Naive thymus-derived CD4-positive, alpha-beta T cell (primary cell): Measurements from ENCODE around the gene XPNPEP3. TPM values are rescaled to one million over a fixed set of nuclear protein-coding genes. Genes with fewer than 3 reads are reported as not detected.
A peak's percentile ranks its signal among the peaks of the same experiment; 100 is the strongest.
"Not testable (repeated sequence)": the region's sequence is repeated elsewhere in the genome, so short reads cannot be mapped to it uniquely, and the experiment has no call there.

Experiments used
- ATAC-seq: fragments of 150-1000 bp; cut with Tn5 transposase; 2 replicates; pipeline ENCODE4 v1.10.0; 2021; ENCODE audit warnings: mild to moderate bottlenecking, moderate library complexity
- CTCF ChIA-PET: fragments of 350-600 bp; sonication (Branson Sonifier 250); formaldehyde crosslinking; loops from one replicate; lab custom pipeline; 2021; ENCODE audit warnings: antibody characterized with exemption; lab: Charles Lee
- POLR2A ChIA-PET: fragments of 350-600 bp; sonication (Branson Sonifier 250); formaldehyde crosslinking; loops from one replicate; lab custom pipeline; 2021; ENCODE audit warnings: antibody characterized with exemption, inconsistent platforms; lab: Charles Lee
- DNase-seq, 9 donors: peaks; one replicate each; pipeline versions ENCODE4 v3.0.0 to v3.0.0-alpha.2; 2020 to 2022; ENCODE audit warnings: mixed read lengths in 1 of 9
- H3K27ac ChIP-seq: one replicate; pipeline ENCODE4 v1.7.0; 2013; ENCODE audit warnings: mild to moderate bottlenecking, low read depth, low read length, moderate library complexity
- H3K27me3 ChIP-seq, 2 donors: one replicate each; pipeline ENCODE4 v1.7.0; 2013; ENCODE audit warnings: low read length in 2 of 2, mild to moderate bottlenecking in 2 of 2, moderate library complexity in 2 of 2; ENCODE audit not compliant: control insufficient read depth in 2 of 2, insufficient read depth in 2 of 2
- H3K36me3 ChIP-seq, 3 experiments: 1 replicate in 2 of 3; 2 replicates in 1 of 3; pipeline ENCODE4 v1.7.0; 2013; ENCODE audit warnings: low read length in 3 of 3, mild to moderate bottlenecking in 3 of 3, moderate library complexity in 1 of 3; ENCODE audit not compliant: insufficient read depth in 3 of 3, control insufficient read depth in 2 of 3
- H3K4me1 ChIP-seq, 2 donors: one replicate each; pipeline ENCODE4 v1.7.0; 2013; ENCODE audit warnings: low read length in 2 of 2, mild to moderate bottlenecking in 2 of 2, moderate library complexity in 1 of 2; ENCODE audit not compliant: control insufficient read depth in 2 of 2, insufficient read depth in 2 of 2
- H3K4me3 ChIP-seq: 2 replicates; pipeline ENCODE4 v1.7.0; 2013; ENCODE audit warnings: mild to moderate bottlenecking, low read length
- H3K9me3 ChIP-seq, 3 experiments: 1 replicate in 2 of 3; 2 replicates in 1 of 3; pipeline ENCODE4 v1.7.0; 2013; ENCODE audit warnings: low read length in 3 of 3; ENCODE audit not compliant: control insufficient read depth in 2 of 3
- H3K27ac Mint-ChIP-seq, 9 donors: one replicate each; pipeline ENCODE4 v1.8.0; 2020 to 2022; ENCODE audit warnings: mixed read lengths in 9 of 9, mild to moderate bottlenecking in 8 of 9, moderate library complexity in 5 of 9, inconsistent platforms in 2 of 9
- H3K27me3 Mint-ChIP-seq, 5 donors: one replicate each; pipeline ENCODE4 v1.8.0; 2021 to 2022; ENCODE audit warnings: mixed read lengths in 5 of 5, mild to moderate bottlenecking in 1 of 5
- H3K36me3 Mint-ChIP-seq, 5 donors: one replicate each; pipeline ENCODE4 v1.8.0; 2020 to 2022; ENCODE audit warnings: mixed read lengths in 5 of 5, mild to moderate bottlenecking in 3 of 5, inconsistent platforms in 1 of 5
- H3K4me1 Mint-ChIP-seq, 7 donors: one replicate each; pipeline ENCODE4 v1.8.0; 2020 to 2022; ENCODE audit warnings: mixed read lengths in 7 of 7, mild to moderate bottlenecking in 3 of 7, inconsistent platforms in 1 of 7
- H3K4me3 Mint-ChIP-seq, 10 donors: one replicate each; pipeline ENCODE4 v1.8.0; 2020 to 2022; ENCODE audit warnings: mild to moderate bottlenecking in 10 of 10, mixed read lengths in 10 of 10, moderate library complexity in 6 of 10, inconsistent platforms in 2 of 10
- H3K9me3 Mint-ChIP-seq, 11 donors: one replicate each; pipeline ENCODE4 v1.8.0; 2020 to 2022; ENCODE audit warnings: mixed read lengths in 11 of 11, mild to moderate bottlenecking in 4 of 11, inconsistent platforms in 1 of 11, moderate library complexity in 1 of 11
- intact Hi-C, 2 donors: fragments of 100-400 bp; cut with micrococcal nuclease; formaldehyde crosslinking; loops; one replicate each; pipeline ENCODE4 v1.15.1; 2023
- polyA plus RNA-seq, 2 donors: library from polyadenylated mRNA; unstranded; fragments of 300-500 nt; fragmentation: Illumina TruSeq; gene quantifications; one replicate each; pipeline ENCODE4 v1.2.3, GENCODE V29; 2021
- total RNA-seq, 6 experiments: library from RNA in 5 of 6; stranded (reverse) in 5 of 6; gene quantifications; 1 replicate in 5 of 6; 2 replicates in 1 of 6; pipeline ENCODE4 v1.2.3 and lab custom pipeline; 2021 to 2026

XPNPEP3 gene
- total and polyA plus RNA-seq, 7 experiments from 2014 or later = 14.4 to 21.8 (median 17.8) TPM

DNA sequence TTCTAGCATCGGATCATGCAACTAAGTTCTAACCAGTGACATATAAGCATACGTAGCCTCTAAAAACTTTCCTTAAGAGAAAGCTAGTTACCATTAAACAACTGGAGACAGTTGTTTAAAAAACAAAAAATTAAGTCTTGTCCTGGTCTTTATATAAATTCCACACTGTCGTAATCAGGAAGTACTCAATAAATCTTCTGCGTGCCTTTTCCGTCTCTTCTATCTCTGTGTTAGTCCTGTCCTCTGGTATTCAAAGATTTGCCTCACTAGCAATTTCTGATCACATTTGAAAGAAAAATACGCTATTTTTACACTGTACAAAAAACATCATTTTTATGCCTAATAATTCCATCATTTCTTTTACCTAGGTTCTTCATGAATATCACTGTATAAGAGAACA is 27.8 kb upstream of the XPNPEP3 start:
- Histone ChIP-seq H3K27me3 (no peaks in the 10 kb centered on the region), H3K9me3 (no peaks in the 10 kb centered on the region), H3K4me3 (no peak overlapping the region), H3K27ac (peak overlapping the region; percentile 7), H3K36me3 (peaks cover 16 to 66% (median 28%) of the 10 kb centered on the region in 3 experiments), H3K4me1 (no peaks in the 10 kb centered on the region)
- ATAC-seq (no peak), DNase-seq (no peak)
- no peak overlapping the region for H3K4me3 Mint-ChIP-seq
- H3K27ac Mint-ChIP-seq = no peak overlapping the region
- CTCF ChIA-PET = interaction anchor here (0.6 kb wide), 1 partner anchor 305 kb away, joined by 4 read pairs; no protein-coding TSS in a partner anchor
- no peaks in the 10 kb centered on the region for H3K9me3 Mint-ChIP-seq
- no peaks in the 10 kb centered on the region for H3K27me3 Mint-ChIP-seq
- POLR2A ChIA-PET = interaction anchor here (0.6 kb wide), 1 partner anchor 760 kb away, joined by 3 read pairs; no protein-coding TSS in a partner anchor
- H3K4me1 Mint-ChIP-seq = peaks cover 0 to 4% (median 0%) of the 10 kb centered on the region in 7 donors
- intact Hi-C loops = no loop called here
- H3K36me3 Mint-ChIP-seq = peaks cover 6 to 41% (median 24%) of the 10 kb centered on the region in 5 donors

DNA sequence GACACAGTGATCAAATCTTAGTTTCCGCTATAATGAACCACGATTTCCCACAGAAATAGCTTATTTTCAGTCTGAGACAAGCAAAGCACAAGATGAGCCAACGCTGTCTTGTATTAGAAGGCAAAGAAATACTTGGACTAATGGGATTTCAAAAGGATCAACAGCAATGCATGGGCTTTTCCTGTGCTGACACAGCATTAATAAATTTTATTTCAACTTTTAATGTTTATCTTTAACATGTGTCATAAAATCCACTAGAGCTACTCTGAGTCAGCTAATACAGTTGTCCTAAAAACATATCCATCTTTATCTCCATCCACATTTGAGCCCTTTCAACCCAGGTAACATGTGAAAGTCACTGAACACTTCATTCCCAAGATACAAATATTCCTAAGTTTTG is 22.3 kb upstream of the XPNPEP3 start:
- Histone ChIP-seq H3K36me3 (peaks cover 23 to 77% (median 35%) of the 10 kb centered on the region in 3 experiments), H3K27ac (no peak overlapping the region), H3K27me3 (no peaks in the 10 kb centered on the region), H3K4me1 (no peaks in the 10 kb centered on the region), H3K9me3 (no peaks in the 10 kb centered on the region), H3K4me3 (no peak overlapping the region)
- H3K9me3 Mint-ChIP-seq = no peaks in the 10 kb centered on the region
- H3K36me3 Mint-ChIP-seq = peaks cover 6 to 48% (median 30%) of the 10 kb centered on the region in 5 donors
- ChIA-PET POLR2A (interaction anchor here (0.5 kb wide), 1 partner anchor 621 kb away, joined by 3 read pairs; no protein-coding TSS in a partner anchor), CTCF (no interaction called here)
- no peaks in the 10 kb centered on the region for H3K27me3 Mint-ChIP-seq
- ATAC-seq (no peak), DNase-seq (no peak)
- H3K4me1 Mint-ChIP-seq = peaks cover 1 to 25% (median 17%) of the 10 kb centered on the region in 7 donors
- no peak overlapping the region for H3K27ac Mint-ChIP-seq
- intact Hi-C loops = loop anchor here in 1 of 2 donors (5.0 kb wide), 1 partner anchor 152 kb away; no protein-coding TSS in a partner anchor
- H3K4me3 Mint-ChIP-seq = no peak overlapping the region

DNA sequence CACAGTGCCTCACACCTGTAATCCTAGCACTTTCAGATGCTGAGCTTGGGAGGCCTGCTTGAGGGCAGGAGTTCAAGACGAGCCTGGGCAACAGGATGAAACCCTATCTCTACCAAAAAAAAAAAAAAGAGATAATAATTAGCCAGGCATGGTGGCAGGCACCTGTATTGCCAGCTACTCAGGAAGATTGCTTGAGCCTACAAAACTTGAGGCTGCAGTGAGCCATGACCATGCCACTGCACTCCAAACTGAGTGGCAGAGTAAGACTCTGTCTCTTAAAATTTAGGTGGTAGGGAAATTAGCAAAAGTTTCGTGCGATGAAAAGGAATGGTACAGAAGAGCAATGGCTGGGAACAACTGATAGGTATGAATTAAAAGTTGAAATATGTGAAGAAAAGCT is 18.5 kb upstream of the XPNPEP3 start:
- H3K9me3 ChIP-seq = no peaks in the 10 kb centered on the region
- intact Hi-C loops = loop anchor here in 1 of 2 donors (5.0 kb wide), 1 partner anchor 156 kb away; no protein-coding TSS in a partner anchor
- ChIA-PET POLR2A (interaction anchor here (0.6 to 1.0 kb wide), 2 partner anchors 19 to 795 kb away, joined by 3 read pairs; partner anchors contain the start of gene SLC25A17), CTCF (no interaction called here)
- Mint-ChIP-seq H3K27me3 (no peaks in the 10 kb centered on the region), H3K4me1 (peaks cover 1 to 37% (median 29%) of the 10 kb centered on the region in 7 donors), H3K9me3 (no peaks in the 10 kb centered on the region), H3K36me3 (peaks cover 0 to 54% (median 32%) of the 10 kb centered on the region in 5 donors), H3K4me3 (no peak overlapping the region), H3K27ac (peak overlapping the region in 4 of 9 donors; percentile 26 to 57 (median 50))
- H3K27me3 ChIP-seq = no peaks in the 10 kb centered on the region
- no peak overlapping the region for H3K27ac ChIP-seq
- DNase-seq = no peak
- no peak overlapping the region for H3K4me3 ChIP-seq
- H3K4me1 ChIP-seq = no peaks in the 10 kb centered on the region
- peaks cover 20 to 82% (median 35%) of the 10 kb centered on the region in 3 experiments for H3K36me3 ChIP-seq
- ATAC-seq = no peak

DNA sequence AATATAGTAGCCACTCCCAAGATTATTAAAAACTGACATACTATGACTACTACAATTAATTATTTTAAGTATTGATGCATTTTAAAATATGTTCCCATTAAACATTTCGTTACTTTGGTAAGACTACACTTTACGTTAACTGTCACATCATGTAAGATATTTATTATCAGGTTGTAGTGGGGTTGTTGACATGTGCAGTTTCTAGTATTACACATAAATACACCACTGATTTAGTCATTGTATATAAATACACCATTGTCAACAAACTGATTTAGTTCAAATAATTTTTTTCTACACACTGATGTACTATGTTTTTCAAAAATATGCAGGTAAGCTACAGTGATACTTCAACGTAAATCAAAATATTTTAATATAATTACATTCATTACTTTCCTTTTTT is 12.0 kb upstream of the XPNPEP3 start:
- Histone ChIP-seq H3K27me3 (no peaks in the 10 kb centered on the region), H3K4me1 (no peaks in the 10 kb centered on the region), H3K36me3 (peaks cover 13 to 81% (median 22%) of the 10 kb centered on the region in 3 experiments), H3K9me3 (no peaks in the 10 kb centered on the region), H3K27ac (no peak overlapping the region), H3K4me3 (no peak overlapping the region)
- intact Hi-C loops = no loop called here
- peaks cover 0 to 43% (median 23%) of the 10 kb centered on the region in 5 donors for H3K36me3 Mint-ChIP-seq
- peak overlapping the region in 2 of 9 donors; percentile 28 to 39 for H3K27ac Mint-ChIP-seq
- CTCF ChIA-PET = interaction anchor here (1.0 kb wide), 1 partner anchor 19 kb away, joined by 3 read pairs; no protein-coding TSS in a partner anchor
- H3K4me3 Mint-ChIP-seq = no peak overlapping the region
- ATAC-seq (no peak), DNase-seq (no peak)
- H3K27me3 Mint-ChIP-seq = no peaks in the 10 kb centered on the region
- peaks cover 0 to 30% (median 21%) of the 10 kb centered on the region in 7 donors for H3K4me1 Mint-ChIP-seq
- POLR2A ChIA-PET = interaction anchor here (0.8 kb wide), 1 partner anchor 11 kb away, joined by 3 read pairs; no protein-coding TSS in a partner anchor
- H3K9me3 Mint-ChIP-seq = no peaks in the 10 kb centered on the region

DNA sequence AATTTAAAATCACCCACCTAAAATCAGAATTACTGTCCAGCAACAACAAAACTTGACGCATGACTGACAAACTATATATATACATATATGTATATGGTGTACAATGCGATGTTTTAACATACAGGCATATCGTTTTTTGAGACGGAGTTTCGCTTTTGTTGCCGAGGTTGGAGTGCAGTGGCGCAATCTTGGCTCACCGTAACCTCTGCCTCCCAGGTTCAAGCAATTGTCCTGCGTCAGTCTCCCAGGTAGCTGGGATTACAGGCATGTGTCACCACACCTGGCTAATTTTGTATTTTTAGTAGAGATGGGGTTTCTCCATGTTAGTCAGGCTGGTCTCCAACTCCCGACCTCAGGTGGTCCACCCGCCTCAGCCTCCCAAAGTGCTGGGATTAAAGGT is 11.1 kb upstream of the XPNPEP3 start:
- ChIA-PET POLR2A (interaction anchor here (0.8 to 1.0 kb wide), 2 partner anchors 12 to 13 kb away, joined by 3 read pairs; no protein-coding TSS in a partner anchor), CTCF (interaction anchor here (1.0 kb wide), 1 partner anchor 19 kb away, joined by 3 read pairs; no protein-coding TSS in a partner anchor)
- Histone ChIP-seq H3K27ac (peak overlapping the region; percentile 4), H3K36me3 (peaks cover 8 to 75% (median 20%) of the 10 kb centered on the region in 3 experiments)
- ATAC-seq, intact Hi-C loops, H3K4me3 Mint-ChIP-seq, H3K4me3 ChIP-seq, H3K4me1 ChIP-seq, H3K27me3 ChIP-seq, DNase-seq, H3K9me3 ChIP-seq, H3K9me3 Mint-ChIP-seq, H3K27me3 Mint-ChIP-seq: not testable (repeated sequence)
- H3K4me1 Mint-ChIP-seq = peaks cover 6 to 38% (median 26%) of the 10 kb centered on the region in 7 donors
- peaks cover 4 to 39% (median 22%) of the 10 kb centered on the region in 5 donors for H3K36me3 Mint-ChIP-seq
- peak overlapping the region in 1 of 9 donors; percentile 30 for H3K27ac Mint-ChIP-seq

DNA sequence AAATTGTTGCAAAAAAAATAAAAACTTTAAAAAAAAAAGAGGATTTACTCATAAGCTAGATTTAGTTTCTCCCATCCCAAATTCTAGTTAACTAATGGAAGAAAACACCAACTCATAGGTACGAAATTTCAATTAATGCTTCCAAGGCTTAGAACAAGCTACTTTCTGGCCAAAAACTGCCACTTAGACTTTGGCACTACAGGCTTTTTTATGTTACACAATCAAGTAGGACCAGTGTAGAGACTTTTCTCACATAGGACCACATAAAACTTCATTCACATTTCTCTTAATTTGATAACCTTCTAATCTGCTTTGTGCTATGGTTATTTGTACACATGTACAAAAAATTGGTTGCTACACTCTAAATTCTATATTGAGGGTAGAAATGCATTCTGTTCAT is 3.6 kb upstream of the XPNPEP3 start:
- intact Hi-C loops = no loop called here

More for the DNA sequence above, 3.6 kb upstream of the XPNPEP3 start:
- Mint-ChIP-seq H3K9me3 (peaks cover 0 to 2% (median 0%) of the 10 kb centered on the region in 11 donors), H3K36me3 (peaks cover 3 to 11% (median 5%) of the 10 kb centered on the region in 5 donors), H3K27ac (peak overlapping the region in 7 of 9 donors; percentile 17 to 61 (median 23)), H3K27me3 (peaks cover 0 to 2% (median 0%) of the 10 kb centered on the region in 5 donors), H3K4me1 (peaks cover 36 to 71% (median 57%) of the 10 kb centered on the region in 7 donors), H3K4me3 (peak overlapping the region; percentile 13 to 100 (median 66))
- ChIA-PET POLR2A (interaction anchor here (0.9 to 1.2 kb wide), 2 partner anchors 14 to 171 kb away, joined by 4 to 5 read pairs; no protein-coding TSS in a partner anchor), CTCF (no interaction called here)
- H3K4me1 ChIP-seq = peaks cover 24 to 42% of the 10 kb centered on the region in 2 donors
- H3K9me3 ChIP-seq = no peaks in the 10 kb centered on the region
- peak overlapping the region; percentile 50 for H3K27ac ChIP-seq
- H3K4me3 ChIP-seq = no peak overlapping the region
- ATAC-seq (no peak), DNase-seq (no peak)
- H3K27me3 ChIP-seq = no peaks in the 10 kb centered on the region
- peaks cover 7 to 20% (median 8%) of the 10 kb centered on the region in 3 experiments for H3K36me3 ChIP-seq
